ENCODE results near the gene TEAD1.

The TEAD1 gene

GRCh38 chr11:12909879-12910278 is 235.7 kb downstream of the TEAD1 start:
- DNase-seq, result no peak

- DNase-seq, result peak; percentile 60
These were observed 240.2 kb downstream of the TEAD1 start for GRCh38 chr11:12914400-12914912.

- no peak for DNase-seq
These were observed 240.9 kb downstream of the TEAD1 start for GRCh38 chr11:12915093-12915492.

GRCh38 chr11:12917822-12918221 is 243.6 kb downstream of the TEAD1 start:
- DNase-seq, result peak; percentile 21

- no peak for DNase-seq
These were observed 244.4 kb downstream of the TEAD1 start for GRCh38 chr11:12918667-12919066.

GRCh38 chr11:12922418-12922817 is 248.2 kb downstream of the TEAD1 start:
- DNase-seq, result no peak

GRCh38 chr11:12922980-12923507 is 248.8 kb downstream of the TEAD1 start:
- no peak for DNase-seq

GRCh38 chr11:12924650-12925049 is 250.4 kb downstream of the TEAD1 start:
- DNase-seq, result no peak

GRCh38 chr11:12925520-12925919 is 251.3 kb downstream of the TEAD1 start:
- no peak for DNase-seq

- DNase-seq, result no peak
These were observed 253.0 kb downstream of the TEAD1 start for GRCh38 chr11:12927221-12927620.

- DNase-seq, result no peak
These were observed 253.7 kb downstream of the TEAD1 start for GRCh38 chr11:12927886-12928285.

GRCh38 chr11:12930850-12931249 is 256.6 kb downstream of the TEAD1 start:
- no peak for DNase-seq

- no peak for DNase-seq
These were observed 258.3 kb downstream of the TEAD1 start for GRCh38 chr11:12932485-12932884.

GRCh38 chr11:12936200-12936599 is 262.0 kb downstream of the TEAD1 start:
- no peak for DNase-seq

- no peak for DNase-seq
These were observed 264.5 kb downstream of the TEAD1 start for GRCh38 chr11:12938590-12939247.

- DNase-seq, result no peak
These were observed 267.4 kb downstream of the TEAD1 start for GRCh38 chr11:12941671-12942070.

GRCh38 chr11:12942157-12942556 is 267.9 kb downstream of the TEAD1 start:
- DNase-seq, result no peak

GRCh38 chr11:12943311-12943710 is 269.1 kb downstream of the TEAD1 start:
- DNase-seq, result no peak

- DNase-seq, result peak; percentile 39
These were observed 270.7 kb downstream of the TEAD1 start for GRCh38 chr11:12944889-12945288.

GRCh38 chr11:12949453-12949852 is 275.2 kb downstream of the TEAD1 start:
- DNase-seq, result no peak

GRCh38 chr11:12950670-12951069 is 276.4 kb downstream of the TEAD1 start:
- DNase-seq, result peak; percentile 47

- no peak for DNase-seq
These were observed 277.2 kb downstream of the TEAD1 start for GRCh38 chr11:12951376-12951775.

- DNase-seq, result no peak
These were observed 277.9 kb downstream of the TEAD1 start for GRCh38 chr11:12952094-12952493.

- DNase-seq, result no peak
These were observed 284.8 kb downstream of the TEAD1 start for GRCh38 chr11:12958986-12959385.

- peak; percentile 40 for DNase-seq
These were observed 287.4 kb downstream of the TEAD1 start for GRCh38 chr11:12961615-12962014.
